Natural killer cell treated with Interleukin-12 subunit alpha and Interleukin-12 subunit beta and Interleukin-15 and Interleukin-18, amount 100 ng/mL, for 72 hours (primary cell): ENCODE results near the gene SLC25A4. TPM values are rescaled to one million over a fixed set of nuclear protein-coding genes. Genes with fewer than 3 reads are reported as not detected.

Experiments used
- ATAC-seq, 2 donors: fragments of 150-1000 bp; cut with Tn5 transposase in 1 of 2; sonication (Bioruptor Pico), chemical (Tn5 transposase) in 1 of 2; 2 replicates each; pipeline ENCODE4 v1.10.0; 2021
- DNase-seq: peaks from one replicate; pipeline ENCODE4 v3.0.0; 2022; ENCODE audit warnings: low spot score
- H3K27ac Mint-ChIP-seq, 2 donors: 1 replicate in 1 of 2; 2 replicates in 1 of 2; pipeline ENCODE4 v1.8.0; 2022; ENCODE audit warnings: mixed read lengths in 2 of 2, mild to moderate bottlenecking in 1 of 2, moderate library complexity in 1 of 2
- H3K27me3 Mint-ChIP-seq, 2 donors: 1 replicate in 1 of 2; 2 replicates in 1 of 2; pipeline ENCODE4 v1.8.0; 2022; ENCODE audit warnings: mixed read lengths in 2 of 2
- H3K36me3 Mint-ChIP-seq: one replicate; pipeline ENCODE4 v1.8.0; 2022; ENCODE audit warnings: mixed read lengths
- H3K4me1 Mint-ChIP-seq, 2 donors: 1 replicate in 1 of 2; 2 replicates in 1 of 2; pipeline ENCODE4 v1.8.0; 2022; ENCODE audit warnings: low read depth in 2 of 2, mixed read lengths in 2 of 2, mild to moderate bottlenecking in 1 of 2
- H3K4me3 Mint-ChIP-seq: one replicate; pipeline ENCODE4 v1.8.0; 2022; ENCODE audit warnings: mixed read lengths
- H3K9me3 Mint-ChIP-seq: 2 replicates; pipeline ENCODE4 v1.8.0; 2022; ENCODE audit warnings: mixed read lengths
- total RNA-seq, 2 donors: library from RNA; stranded (reverse); gene quantifications; one replicate each; pipeline ENCODE4 v1.2.3, GENCODE V29; 2022

The SLC25A4 gene
- total RNA-seq, 2 donors from 2014 or later = 9.7 to 13.6 TPM

GRCh38 chr4:185128272-185129119 lies 14.6 kb upstream of the SLC25A4 start:
- peaks cover 23 to 26% of the 10 kb centered on the region in 2 donors for H3K27me3 Mint-ChIP-seq
- H3K4me3 Mint-ChIP-seq = peak overlapping the region; percentile 66
- no peak overlapping the region for H3K27ac Mint-ChIP-seq
- no peaks in the 10 kb centered on the region for H3K9me3 Mint-ChIP-seq
- peaks cover 0 to 6% of the 10 kb centered on the region in 2 donors for H3K4me1 Mint-ChIP-seq
- ATAC-seq (peak; percentile 71 to 82), DNase-seq (peak; percentile 79)
- H3K36me3 Mint-ChIP-seq = no peaks in the 10 kb centered on the region

GRCh38 chr4:185134307-185134869 lies 8.7 kb upstream of the SLC25A4 start:
- no peaks in the 10 kb centered on the region for H3K36me3 Mint-ChIP-seq
- H3K4me1 Mint-ChIP-seq = no peaks in the 10 kb centered on the region
- H3K27ac Mint-ChIP-seq = no peak overlapping the region
- DNase-seq = no peak
- peaks cover 20 to 28% of the 10 kb centered on the region in 2 donors for H3K27me3 Mint-ChIP-seq
- H3K4me3 Mint-ChIP-seq = no peak overlapping the region
- peak in 1 of 2 donors; percentile 61 for ATAC-seq
- no peaks in the 10 kb centered on the region for H3K9me3 Mint-ChIP-seq

- Mint-ChIP-seq H3K36me3 (no peaks in the 10 kb centered on the region), H3K27me3 (peaks cover 12 to 20% of the 10 kb centered on the region in 2 donors), H3K9me3 (no peaks in the 10 kb centered on the region), H3K4me3 (no peak overlapping the region), H3K4me1 (peaks cover 2 to 4% of the 10 kb centered on the region in 2 donors), H3K27ac (no peak overlapping the region)
- ATAC-seq = no peak
- DNase-seq = no peak
These were observed 5.7 kb upstream of the SLC25A4 start for GRCh38 chr4:185137233-185137925.

- peaks cover 6 to 7% of the 10 kb centered on the region in 2 donors for H3K4me1 Mint-ChIP-seq
- no peaks in the 10 kb centered on the region for H3K9me3 Mint-ChIP-seq
- no peak for ATAC-seq
These were observed 4.9 kb upstream of the SLC25A4 start for GRCh38 chr4:185138161-185138560.

GRCh38 chr4:185139736-185140135 lies 3.3 kb upstream of the SLC25A4 start:
- Mint-ChIP-seq H3K4me1 (peaks cover 13% of the 10 kb centered on the region in 2 donors), H3K27me3 (peaks cover 12 to 19% of the 10 kb centered on the region in 2 donors), H3K9me3 (no peaks in the 10 kb centered on the region), H3K4me3 (no peak overlapping the region), H3K27ac (no peak overlapping the region), H3K36me3 (no peaks in the 10 kb centered on the region)
- DNase-seq = no peak
- ATAC-seq = no peak

More at GRCh38 chr4:185138161-185138560, 4.9 kb upstream of the SLC25A4 start:
- no peak for DNase-seq
- Mint-ChIP-seq H3K36me3 (no peaks in the 10 kb centered on the region), H3K4me3 (no peak overlapping the region), H3K27me3 (peaks cover 12 to 20% of the 10 kb centered on the region in 2 donors), H3K27ac (no peak overlapping the region)

- ATAC-seq (no peak), DNase-seq (no peak)
- Mint-ChIP-seq H3K27ac (no peak overlapping the region), H3K27me3 (peaks cover 12 to 15% of the 10 kb centered on the region in 2 donors), H3K4me3 (peak overlapping the region; percentile 81), H3K36me3 (no peaks in the 10 kb centered on the region), H3K4me1 (peaks cover 13% of the 10 kb centered on the region in 2 donors), H3K9me3 (no peaks in the 10 kb centered on the region)
These were observed 1.3 kb upstream of the SLC25A4 start for GRCh38 chr4:185141777-185142176.

GRCh38 chr4:185142564-185142911 lies 528 bp upstream of the SLC25A4 start:
- ATAC-seq (peak in 1 of 2 donors; percentile 24), DNase-seq (no peak)
- Mint-ChIP-seq H3K27ac (peak overlapping the region; percentile 2 to 36), H3K36me3 (no peaks in the 10 kb centered on the region), H3K4me1 (peaks cover 13% of the 10 kb centered on the region in 2 donors), H3K27me3 (peaks cover 11 to 15% of the 10 kb centered on the region in 2 donors), H3K9me3 (no peaks in the 10 kb centered on the region), H3K4me3 (peak overlapping the region; percentile 81)

GRCh38 chr4:185143601-185143969 lies 519 bp downstream of the SLC25A4 start:
- peak overlapping the region; percentile 81 for H3K4me3 Mint-ChIP-seq
- peak in 1 of 2 donors; percentile 1 for ATAC-seq

GRCh38 chr4:185144601-185145240 lies 1.7 kb downstream of the SLC25A4 start:
- no peaks in the 10 kb centered on the region for H3K9me3 Mint-ChIP-seq
- H3K36me3 Mint-ChIP-seq = no peaks in the 10 kb centered on the region
- H3K4me3 Mint-ChIP-seq = no peak overlapping the region
- H3K27me3 Mint-ChIP-seq = peaks cover 0 to 4% of the 10 kb centered on the region in 2 donors
- no peak overlapping the region for H3K27ac Mint-ChIP-seq
- DNase-seq (no peak), ATAC-seq (no peak)
- H3K4me1 Mint-ChIP-seq = peaks cover 13% of the 10 kb centered on the region in 2 donors

More at GRCh38 chr4:185143601-185143969, 519 bp downstream of the SLC25A4 start:
- peak overlapping the region in 1 of 2 donors; percentile 71 for H3K27ac Mint-ChIP-seq
- peaks cover 13% of the 10 kb centered on the region in 2 donors for H3K4me1 Mint-ChIP-seq
- H3K36me3 Mint-ChIP-seq = no peaks in the 10 kb centered on the region
- H3K9me3 Mint-ChIP-seq = no peaks in the 10 kb centered on the region
- peaks cover under 1 to 9% of the 10 kb centered on the region in 2 donors for H3K27me3 Mint-ChIP-seq
- DNase-seq = no peak

GRCh38 chr4:185145572-185145971 lies 2.5 kb downstream of the SLC25A4 start:
- no peak overlapping the region for H3K4me3 Mint-ChIP-seq

GRCh38 chr4:185149392-185149791 lies 6.3 kb downstream of the SLC25A4 start:
- no peaks in the 10 kb centered on the region for H3K4me1 Mint-ChIP-seq
- no peak for ATAC-seq
- no peaks in the 10 kb centered on the region for H3K27me3 Mint-ChIP-seq
- H3K4me3 Mint-ChIP-seq = no peak overlapping the region
- no peak for DNase-seq
- peaks cover 5% of the 10 kb centered on the region for H3K36me3 Mint-ChIP-seq
- no peaks in the 10 kb centered on the region for H3K9me3 Mint-ChIP-seq
- H3K27ac Mint-ChIP-seq = peak overlapping the region in 1 of 2 donors; percentile 36

More at GRCh38 chr4:185145572-185145971, 2.5 kb downstream of the SLC25A4 start:
- Mint-ChIP-seq H3K27me3 (peaks cover 0 to 2% of the 10 kb centered on the region in 2 donors), H3K27ac (no peak overlapping the region), H3K36me3 (no peaks in the 10 kb centered on the region), H3K9me3 (no peaks in the 10 kb centered on the region), H3K4me1 (peaks cover 13% of the 10 kb centered on the region in 2 donors)
- ATAC-seq (no peak), DNase-seq (no peak)

- Mint-ChIP-seq H3K9me3 (no peaks in the 10 kb centered on the region), H3K27me3 (no peaks in the 10 kb centered on the region), H3K4me3 (no peak overlapping the region), H3K27ac (no peak overlapping the region), H3K4me1 (no peaks in the 10 kb centered on the region), H3K36me3 (peaks cover 5% of the 10 kb centered on the region)
- DNase-seq (no peak), ATAC-seq (no peak)
These were observed 8.2 kb downstream of the SLC25A4 start for GRCh38 chr4:185151296-185151695.

- Mint-ChIP-seq H3K36me3 (peaks cover 20% of the 10 kb centered on the region), H3K27ac (peak overlapping the region; percentile 43 to 68), H3K4me3 (peak overlapping the region; percentile 77), H3K27me3 (no peaks in the 10 kb centered on the region), H3K4me1 (peaks cover 14 to 24% of the 10 kb centered on the region in 2 donors), H3K9me3 (no peaks in the 10 kb centered on the region)
- ATAC-seq (peak; percentile 84 to 92), DNase-seq (no peak)
These were observed 22.6 kb downstream of the SLC25A4 start for GRCh38 chr4:185165605-185166063.
